ENCODE results near the gene PLA2G12B. TPM values are rescaled to one million over a fixed set of nuclear protein-coding genes. Genes with fewer than 3 reads are reported as not detected.

Gene PLA2G12B
- total RNA-seq, 1 donor from 2014 or later, result not detected

- peaks cover 3% of the 10 kb centered on the region for H3K27me3 ChIP-seq (ENCODE audit: control insufficient read depth, insufficient read depth, low read length)
- FAIRE-seq, result no peak
- H3K4me3 ChIP-seq (ENCODE audit: low read depth, low read length), result no peak overlapping the region
- no peaks in the 10 kb centered on the region for H3K36me3 ChIP-seq (ENCODE audit: control insufficient read depth, insufficient read depth, low read length)
- no peak for TF ChIP-seq CTCF (IDR thresholded peaks at IDR 0.05; ENCODE audit: insufficient read depth, low read length, severe bottlenecking)
- DNase-seq (ENCODE audit: low read depth), result no peak
These were observed 1.4 kb upstream of the PLA2G12B start for GRCh38 chr10:72956001-72956400.

- Histone ChIP-seq H3K27me3 (ENCODE audit: control insufficient read depth, insufficient read depth, low read length) (peaks cover 3% of the 10 kb centered on the region), H3K4me3 (ENCODE audit: low read depth, low read length) (no peak overlapping the region), H3K36me3 (ENCODE audit: control insufficient read depth, insufficient read depth, low read length) (no peaks in the 10 kb centered on the region)
- no peak for TF ChIP-seq CTCF (IDR thresholded peaks at IDR 0.05; ENCODE audit: insufficient read depth, low read length, severe bottlenecking)
- DNase-seq (ENCODE audit: low read depth) (no peak), FAIRE-seq (no peak)
These were observed 393 bp downstream of the PLA2G12B start for GRCh38 chr10:72954230-72954595.

- H3K36me3 ChIP-seq (ENCODE audit: control insufficient read depth, insufficient read depth, low read length), result no peaks in the 10 kb centered on the region
- DNase-seq (ENCODE audit: low read depth) (no peak), FAIRE-seq (no peak)
- H3K4me3 ChIP-seq (ENCODE audit: low read depth, low read length), result no peak overlapping the region
- peaks cover 3% of the 10 kb centered on the region for H3K27me3 ChIP-seq (ENCODE audit: control insufficient read depth, insufficient read depth, low read length)
- no peak for TF ChIP-seq CTCF (IDR thresholded peaks at IDR 0.05; ENCODE audit: insufficient read depth, low read length, severe bottlenecking)
These were observed 919 bp downstream of the PLA2G12B start for GRCh38 chr10:72953687-72954086.

GRCh38 chr10:72952642-72953158, 1.9 kb downstream of the PLA2G12B start:
- no peak for TF ChIP-seq CTCF (IDR thresholded peaks at IDR 0.05; ENCODE audit: insufficient read depth, low read length, severe bottlenecking)
- no peak for DNase-seq (ENCODE audit: low read depth)
- Histone ChIP-seq H3K27me3 (ENCODE audit: control insufficient read depth, insufficient read depth, low read length) (peaks cover 3% of the 10 kb centered on the region), H3K4me3 (ENCODE audit: low read depth, low read length) (no peak overlapping the region), H3K36me3 (ENCODE audit: control insufficient read depth, insufficient read depth, low read length) (no peaks in the 10 kb centered on the region)
- no peak for FAIRE-seq

GRCh38 chr10:72952189-72952588, 2.4 kb downstream of the PLA2G12B start:
- no peak for FAIRE-seq
- TF ChIP-seq CTCF (IDR thresholded peaks at IDR 0.05; ENCODE audit: insufficient read depth, low read length, severe bottlenecking), result no peak
- Histone ChIP-seq H3K36me3 (ENCODE audit: control insufficient read depth, insufficient read depth, low read length) (no peaks in the 10 kb centered on the region), H3K4me3 (ENCODE audit: low read depth, low read length) (no peak overlapping the region), H3K27me3 (ENCODE audit: control insufficient read depth, insufficient read depth, low read length) (peaks cover 3% of the 10 kb centered on the region)
- no peak for DNase-seq (ENCODE audit: low read depth)

- Histone ChIP-seq H3K4me3 (ENCODE audit: low read depth, low read length) (no peak overlapping the region), H3K27me3 (ENCODE audit: control insufficient read depth, insufficient read depth, low read length) (peaks cover 3% of the 10 kb centered on the region), H3K36me3 (ENCODE audit: control insufficient read depth, insufficient read depth, low read length) (no peaks in the 10 kb centered on the region)
- no peak for FAIRE-seq
- no peak for TF ChIP-seq CTCF (IDR thresholded peaks at IDR 0.05; ENCODE audit: insufficient read depth, low read length, severe bottlenecking)
- no peak for DNase-seq (ENCODE audit: low read depth)
These were observed 2.8 kb downstream of the PLA2G12B start for GRCh38 chr10:72951760-72952159.

All from bronchial epithelial cell (primary cell).